NCI-H1436 treated with DMSO at 0.1 percent for 48 hours (cell line): ENCODE data around the gene NOM1.
"Not testable (repeated sequence)": the region's sequence is repeated elsewhere in the genome, so short reads cannot be mapped to it uniquely, and the experiment has no call there.

Experiments used
- DNase-seq: peaks from one replicate; lab custom pipeline; 2025; lab: John Stamatoyannopoulos, UW

NOM1 gene

GRCh38 chr7:156941393-156942182 lies 7.9 kb upstream of the NOM1 start:
- DNase-seq = no peak

GRCh38 chr7:156942708-156943090 lies 6.8 kb upstream of the NOM1 start:
- DNase-seq = no peak

GRCh38 chr7:156943091-156944041 lies 6.1 kb upstream of the NOM1 start:
- DNase-seq = no peak

GRCh38 chr7:156944876-156945275 lies 4.6 kb upstream of the NOM1 start:
- DNase-seq = no peak

- no peak for DNase-seq
These were observed 2.2 kb upstream of the NOM1 start for GRCh38 chr7:156947120-156947843.

DNA sequence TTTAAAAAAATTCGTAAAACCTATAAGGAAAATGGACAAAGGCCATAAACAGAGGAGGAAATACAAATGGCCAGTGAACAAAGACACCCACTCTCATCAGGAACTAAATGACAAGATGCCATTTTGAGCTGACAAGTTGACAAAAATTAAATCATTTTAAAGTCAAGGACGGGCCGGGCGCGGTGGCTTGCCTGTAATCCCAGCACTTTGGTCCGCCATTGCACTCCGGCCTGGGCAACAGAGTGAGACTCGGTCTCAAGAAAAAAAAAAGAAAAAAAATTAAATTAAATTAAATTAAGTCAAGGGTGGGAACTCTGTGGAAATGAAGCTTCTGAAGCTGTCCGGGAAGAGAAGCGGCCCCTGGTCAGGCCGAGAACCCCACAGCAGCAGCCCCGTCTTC lies 1.2 kb upstream of the NOM1 start:
- no peak for DNase-seq

- DNase-seq = no peak
These were observed 908 bp downstream of the NOM1 start for GRCh38 chr7:156950381-156950858.

DNA sequence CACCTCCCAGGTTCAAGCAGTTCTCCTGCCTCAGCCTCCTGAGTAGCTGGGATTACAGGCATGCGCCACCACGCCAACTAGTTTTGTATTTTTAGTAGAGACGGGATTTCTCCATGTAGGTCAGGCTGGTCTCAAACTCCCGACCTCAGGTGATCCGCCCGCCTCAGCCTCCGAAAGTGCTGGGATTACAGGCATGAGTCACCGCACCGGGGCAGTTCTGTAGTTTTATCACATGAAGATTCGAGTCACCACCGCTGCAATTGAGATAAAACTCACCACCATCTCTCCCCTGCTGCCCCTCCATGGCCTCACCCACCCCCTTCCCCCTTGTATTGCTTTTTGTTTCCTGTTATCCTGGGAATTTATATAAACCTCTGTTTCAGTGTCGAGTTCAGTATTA lies 3.7 kb downstream of the NOM1 start:
- DNase-seq = not testable (repeated sequence)

DNA sequence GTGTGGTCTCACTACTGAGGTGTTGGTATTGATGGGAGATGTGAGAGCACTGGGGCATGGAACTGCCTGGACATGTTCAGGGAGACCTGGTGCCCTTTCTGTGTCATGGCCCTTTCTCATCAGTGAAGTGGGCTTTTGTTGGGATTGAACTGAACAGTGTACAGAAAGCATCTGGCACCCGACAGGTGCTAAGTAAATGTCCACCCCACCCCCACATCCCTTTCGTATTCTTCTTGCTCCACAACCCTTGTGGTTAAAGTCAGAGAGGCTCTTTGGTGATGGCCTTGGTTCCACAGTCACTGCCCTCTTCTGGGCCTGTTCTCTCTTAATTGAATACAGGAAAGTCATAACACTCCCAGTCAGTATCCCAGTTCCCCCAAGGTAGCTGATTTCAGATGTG lies 5.4 kb downstream of the NOM1 start:
- DNase-seq = no peak

- DNase-seq = no peak
These were observed 7.2 kb downstream of the NOM1 start for GRCh38 chr7:156956727-156957126.

GRCh38 chr7:156962145-156962544 lies 12.6 kb downstream of the NOM1 start:
- DNase-seq = no peak

DNA sequence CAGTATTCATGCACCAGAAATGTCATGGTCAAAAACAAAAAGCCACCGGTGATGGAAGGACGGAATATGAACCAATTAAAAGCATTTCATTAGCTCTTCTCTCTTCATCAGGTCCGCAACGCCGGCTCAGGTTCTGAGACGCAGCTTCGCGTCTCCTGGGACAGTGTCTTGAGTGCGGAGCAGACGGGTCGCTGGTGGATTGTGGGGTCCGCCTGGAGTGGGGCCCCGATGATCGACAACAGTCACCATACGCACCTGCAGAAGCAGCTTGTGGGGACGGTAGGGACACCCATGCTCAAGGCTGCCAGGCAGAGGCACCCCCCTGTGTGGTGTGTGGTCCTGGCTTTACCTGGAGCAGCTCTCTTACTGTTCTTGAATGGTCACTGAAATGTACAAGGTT lies 13.4 kb downstream of the NOM1 start:
- no peak for DNase-seq

- DNase-seq = no peak
These were observed 14.0 kb downstream of the NOM1 start for GRCh38 chr7:156963472-156963871.

- DNase-seq = no peak
These were observed 15.5 kb downstream of the NOM1 start for GRCh38 chr7:156964971-156965370.

- DNase-seq = no peak
These were observed 16.9 kb downstream of the NOM1 start for GRCh38 chr7:156966387-156966786.

DNA sequence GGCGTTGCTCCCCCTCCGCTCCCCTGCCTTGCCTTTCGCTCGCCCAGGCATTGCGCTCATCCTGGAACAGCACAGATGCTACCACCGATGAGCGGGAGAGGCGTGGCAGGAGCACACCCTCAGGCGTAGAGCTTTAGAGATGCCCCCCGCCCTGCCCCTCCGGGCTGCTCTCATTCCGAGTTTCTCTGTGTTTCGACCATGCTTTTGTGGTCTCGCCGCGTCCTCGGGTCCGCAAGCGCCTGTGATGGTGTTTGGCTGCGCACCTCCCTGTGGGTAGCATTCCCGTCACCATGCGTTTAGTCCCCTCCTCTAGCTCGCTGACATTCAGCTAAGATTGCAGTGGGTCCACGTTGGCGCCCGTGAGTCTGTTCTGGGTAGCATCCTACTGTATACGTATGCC lies 18.7 kb downstream of the NOM1 start:
- no peak for DNase-seq

GRCh38 chr7:156969972-156970420 lies 20.5 kb downstream of the NOM1 start:
- no peak for DNase-seq

- no peak for DNase-seq
These were observed 26.1 kb downstream of the NOM1 start for GRCh38 chr7:156975620-156976019.

GRCh38 chr7:156979007-156979606 lies 29.6 kb downstream of the NOM1 start:
- DNase-seq = no peak

GRCh38 chr7:156979711-156980110 lies 30.2 kb downstream of the NOM1 start:
- DNase-seq = no peak

GRCh38 chr7:156984174-156984891 lies 34.8 kb downstream of the NOM1 start:
- no peak for DNase-seq
